ENCODE measurements around the gene E2F4. TPM values are rescaled to one million over a fixed set of nuclear protein-coding genes. Genes with fewer than 3 reads are reported as not detected.

E2F4 gene
- total and polyA plus RNA-seq, 10 of the 15 experiments (the other 5 are each of a cell fraction or from before 2014, with no cell fraction given) = 11.7 to 132 (median 95.9) TPM

DNA sequence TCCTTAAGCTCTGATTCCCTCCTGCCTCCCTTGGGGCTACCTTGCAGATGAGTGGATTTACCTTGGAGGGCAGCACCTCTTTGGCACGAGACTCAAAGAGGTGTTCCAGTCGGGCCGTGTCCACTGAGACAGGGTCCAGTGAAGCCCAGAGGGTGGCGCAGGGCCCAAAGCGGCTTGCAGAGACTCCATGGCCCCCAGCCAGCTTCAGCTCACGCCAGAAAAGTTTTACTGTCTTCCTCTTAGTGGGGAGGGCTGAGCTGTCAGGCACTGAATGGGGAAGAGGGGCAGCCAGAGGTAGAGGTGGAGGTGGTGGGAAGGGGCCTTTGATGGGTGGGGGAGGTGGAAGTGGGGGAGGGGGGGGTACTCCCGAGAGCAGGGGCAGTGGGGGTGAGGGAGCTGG lies 41.6 kb downstream of the E2F4 start (continued):
- TF ChIP-seq TAF1 (IDR thresholded peaks at IDR 0.05; ENCODE audit: borderline replicate concordance, low read depth, low read length) (no peak), SMAD1 (IDR thresholded peaks at IDR 0.05; ENCODE audit: low read depth, partially characterized antibody) (no peak), RFX5 (IDR thresholded peaks at IDR 0.05; ENCODE audit: low read depth, low read length) (no peak), NR2F1 (conservative IDR thresholded peaks at IDR 0.05) (no peak), ESRRA (IDR thresholded peaks at IDR 0.05; ENCODE audit: low read length) (no peak), SUZ12 (IDR thresholded peaks at IDR 0.05; ENCODE audit: unreplicated experiment) (no peak), POLR2AphosphoS2 (IDR thresholded peaks at IDR 0.05; ENCODE audit: low read depth, low read length) (no peak; the same call in 1 of the 2 replicates)
- TF ChIP-seq, protein P1, sequence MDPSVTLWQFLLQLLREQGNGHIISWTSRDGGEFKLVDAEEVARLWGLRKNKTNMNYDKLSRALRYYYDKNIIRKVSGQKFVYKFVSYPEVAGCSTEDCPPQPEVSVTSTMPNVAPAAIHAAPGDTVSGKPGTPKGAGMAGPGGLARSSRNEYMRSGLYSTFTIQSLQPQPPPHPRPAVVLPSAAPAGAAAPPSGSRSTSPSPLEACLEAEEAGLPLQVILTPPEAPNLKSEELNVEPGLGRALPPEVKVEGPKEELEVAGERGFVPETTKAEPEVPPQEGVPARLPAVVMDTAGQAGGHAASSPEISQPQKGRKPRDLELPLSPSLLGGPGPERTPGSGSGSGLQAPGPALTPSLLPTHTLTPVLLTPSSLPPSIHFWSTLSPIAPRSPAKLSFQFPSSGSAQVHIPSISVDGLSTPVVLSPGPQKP (IDR thresholded peaks at IDR 0.05; ENCODE audit: low read depth, low read length) = no peak

DNA sequence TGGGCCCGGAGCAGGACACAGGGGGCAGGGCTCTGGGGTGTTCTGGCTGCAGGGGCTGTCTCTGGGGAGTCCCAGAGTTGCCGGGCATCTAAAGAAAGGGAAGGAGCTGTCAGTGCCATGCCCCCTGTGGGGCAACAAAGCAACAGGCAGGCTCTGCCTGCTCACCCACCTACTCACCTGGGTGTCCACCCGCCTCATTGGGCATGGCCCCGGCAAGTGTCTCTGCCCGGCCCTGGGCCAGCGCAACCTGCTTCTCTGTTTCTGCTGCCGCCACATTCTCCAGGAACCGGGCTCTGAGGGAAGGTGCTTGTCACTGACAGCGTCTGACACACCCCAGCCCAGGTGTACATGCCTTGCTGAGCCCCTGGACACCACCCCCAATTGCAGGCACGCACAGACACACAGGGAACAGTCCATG lies 42.2 kb downstream of the E2F4 start:
- ATAC-seq (no peak), DNase-seq (ENCODE audit: low read depth, low spot score) (no peak), FAIRE-seq (no peak)
- no peaks in the 10 kb centered on the region for H3K79me2 ChIP-seq (ENCODE audit: control insufficient read depth, insufficient read depth, low read length)
- ChIA-PET RAD21 (ENCODE audit: unreplicated experiment) (no interaction called here), POLR2A (no interaction called here), CTCF (no interaction called here), SMC1A (ENCODE audit: uncharacterized antibody, unreplicated experiment) (interaction anchor here (1.9 kb wide), 1 partner anchor 10 kb away, joined by 6 read pairs; no protein-coding TSS in a partner anchor)
- H4K20me1 ChIP-seq (ENCODE audit: control insufficient read depth, insufficient read depth) = no peaks in the 10 kb centered on the region
- WGBS (ENCODE audit: insufficient coverage, insufficient replicate concordance, low lambda C conversion rate, missing lambda C conversion rate) = 79% methylated on average over 10 of the region's 10 CpGs
- no peaks in the 10 kb centered on the region for H3K27me3 ChIP-seq (replicated peaks in 1 of 2; ENCODE audit: control insufficient read depth in 2 of 2, insufficient read depth in 2 of 2, low read length in 1 of 2)
- intact Hi-C loops (cut with micrococcal nuclease; ENCODE audit: unreplicated experiment) (no loop called here), in situ Hi-C loops (cut with MboI) (no loop called here)
- no peak overlapping the region for H3K27ac ChIP-seq (ENCODE audit: control insufficient read depth, insufficient read depth)
- TF ChIP-seq, protein P2, sequence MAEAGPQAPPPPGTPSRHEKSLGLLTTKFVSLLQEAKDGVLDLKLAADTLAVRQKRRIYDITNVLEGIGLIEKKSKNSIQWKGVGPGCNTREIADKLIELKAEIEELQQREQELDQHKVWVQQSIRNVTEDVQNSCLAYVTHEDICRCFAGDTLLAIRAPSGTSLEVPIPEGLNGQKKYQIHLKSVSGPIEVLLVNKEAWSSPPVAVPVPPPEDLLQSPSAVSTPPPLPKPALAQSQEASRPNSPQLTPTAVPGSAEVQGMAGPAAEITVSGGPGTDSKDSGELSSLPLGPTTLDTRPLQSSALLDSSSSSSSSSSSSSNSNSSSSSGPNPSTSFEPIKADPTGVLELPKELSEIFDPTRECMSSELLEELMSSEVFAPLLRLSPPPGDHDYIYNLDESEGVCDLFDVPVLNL (IDR thresholded peaks at IDR 0.05; ENCODE audit: low read depth, low read length) = no peak
- TF ChIP-seq POU2F2 (IDR thresholded peaks at IDR 0.05; ENCODE audit: borderline replicate concordance, low read depth, low read length) = no peak
- TF ChIP-seq POLR2A (IDR thresholded peaks at IDR 0.05; ENCODE audit: low read depth, low read length) = peak; percentile 63
- no peak for TF ChIP-seq EP300 (IDR thresholded peaks at IDR 0.05; ENCODE audit: borderline replicate concordance in 1 of 2, control insufficient read depth in 1 of 2, low read depth in 2 of 2, low read length in 2 of 2)
- no peak for TF ChIP-seq SIN3A (IDR thresholded peaks at IDR 0.05; ENCODE audit: low read depth, low read length)
- TF ChIP-seq FOXM1 (IDR thresholded peaks at IDR 0.05; ENCODE audit: low read depth, low read length) = no peak
- TF ChIP-seq BHLHE40 (IDR thresholded peaks at IDR 0.05; ENCODE audit: borderline replicate concordance in 1 of 2, low read depth in 2 of 2, low read length in 1 of 2) = no peak
- TF ChIP-seq POLR2AphosphoS2 (IDR thresholded peaks at IDR 0.05; ENCODE audit: low read depth, low read length) = no peak
- H3K36me3 ChIP-seq (ENCODE audit: control insufficient read depth in 2 of 2, insufficient read depth in 2 of 2, low read length in 1 of 2) = peaks cover 34 to 59% of the 10 kb centered on the region in 2 experiments; a peak in 3 of 4 replicates
- no peak overlapping the region for H3K9ac ChIP-seq (ENCODE audit: control insufficient read depth, insufficient read depth, low read length)
- no TSS peak for BruUV-seq (replicated peaks)
- no peak overlapping the region for H3K4me3 ChIP-seq
- H2AFZ ChIP-seq (ENCODE audit: control insufficient read depth, low read depth, low read length) = no peak overlapping the region
- H3K4me1 ChIP-seq (ENCODE audit: control insufficient read depth, insufficient read depth, low read length) = no peaks in the 10 kb centered on the region
- H3K4me2 ChIP-seq (ENCODE audit: control insufficient read depth, insufficient read depth) = no peak overlapping the region
- H3K9me3 ChIP-seq (replicated peaks; ENCODE audit: control insufficient read depth, insufficient read depth, low read length) = no peaks in the 10 kb centered on the region
